ENCODE data around the gene NEURL2.

Gene NEURL2

GRCh38 chr20:45913116-45913515, 22.1 kb upstream of the NEURL2 start:
- POLR2A ChIA-PET, result no interaction called here
- DNase-seq (ENCODE audit: extremely low spot score), result no peak
- CTCF ChIA-PET, result no interaction called here
- TF ChIP-seq CTCF (IDR thresholded peaks at IDR 0.05; ENCODE audit: control extremely low read depth, extremely low read depth, low read depth, missing control alignments), result no peak

GRCh38 chr20:45912344-45912682, 21.3 kb upstream of the NEURL2 start:
- DNase-seq (ENCODE audit: extremely low spot score), result no peak
- ChIA-PET CTCF (no interaction called here), POLR2A (no interaction called here)
- no peak for TF ChIP-seq CTCF (IDR thresholded peaks at IDR 0.05; ENCODE audit: control extremely low read depth, extremely low read depth, low read depth, missing control alignments)

GRCh38 chr20:45911486-45912343, 20.7 kb upstream of the NEURL2 start, which contains the start of gene PLTP:
Gene PLTP, minus strand, starts transcription at chr20:45912155. Its CDS starts 703 bp downstream, at chr20:45911452.
- no peak for TF ChIP-seq CTCF (IDR thresholded peaks at IDR 0.05; ENCODE audit: control extremely low read depth, extremely low read depth, low read depth, missing control alignments)
- CTCF ChIA-PET, result interaction anchor here (2.9 kb wide), 1 partner anchor 58 kb away, joined by 7 read pairs; no protein-coding TSS in a partner anchor
- POLR2A ChIA-PET, result interaction anchor here (1.1 to 1.5 kb wide), 2 partner anchors 9 to 22 kb away, joined by 4 to 7 read pairs; no protein-coding TSS in a partner anchor
- peak; percentile 48 for DNase-seq (ENCODE audit: extremely low spot score)

- peak; percentile 100 for DNase-seq (ENCODE audit: extremely low spot score)
- CTCF ChIA-PET, result interaction anchor here (1.2 to 2.9 kb wide), 6 partner anchors 8 to 59 kb away, joined by 3 to 7 read pairs (median 6); partner anchors contain the start of genes CTSA and NEURL2
- no peak for TF ChIP-seq CTCF (IDR thresholded peaks at IDR 0.05; ENCODE audit: control extremely low read depth, extremely low read depth, low read depth, missing control alignments)
- POLR2A ChIA-PET, result interaction anchor here (0.7 to 1.5 kb wide), 3 partner anchors 9 to 21 kb away, joined by 4 to 7 read pairs (median 5); no protein-coding TSS in a partner anchor
These were observed 19.9 kb upstream of the NEURL2 start for GRCh38 chr20:45910670-45911485.

GRCh38 chr20:45909817-45910669, 19.0 kb upstream of the NEURL2 start:
- ChIA-PET CTCF (interaction anchor here (0.8 to 2.9 kb wide), 10 partner anchors 9 to 103 kb away, joined by 3 to 7 read pairs (median 4); partner anchors contain the start of genes CTSA, NEURL2 and ZSWIM1), POLR2A (interaction anchor here (0.7 to 1.5 kb wide), 2 partner anchors 8 to 17 kb away, joined by 5 to 7 read pairs; no protein-coding TSS in a partner anchor)
- TF ChIP-seq CTCF (IDR thresholded peaks at IDR 0.05; ENCODE audit: control extremely low read depth, extremely low read depth, low read depth, missing control alignments), result no peak
- no peak for DNase-seq (ENCODE audit: extremely low spot score)
